ENCODE data around the gene AARS1.

- TF ChIP-seq TAF1 (IDR thresholded peaks at IDR 0.05; ENCODE audit: borderline replicate concordance, insufficient read depth, low read length): no peak
- TF ChIP-seq POLR2AphosphoS5 (IDR thresholded peaks at IDR 0.05; ENCODE audit: low read depth, low read length): no peak
- TF ChIP-seq REST (IDR thresholded peaks at IDR 0.05; ENCODE audit: insufficient read depth in 1 of 2, low read depth in 2 of 2, low read length in 2 of 2): no peak
Measured at GRCh38 chr16:70253291-70254106, 35.8 kb downstream of the AARS1 start.
